Stimulated activated CD8-positive, alpha-beta memory T cell treated with anti-CD3 and anti-CD28 coated beads, Interleukin-12 subunit alpha, Interleukin-12 subunit beta, amount 100 ng/mL, for 4 hours (primary cell): Measurements from ENCODE around the gene SERPINA12.
A peak's percentile ranks its signal among the peaks of the same experiment; 100 is the strongest.
"Not testable (repeated sequence)": the region's sequence is repeated elsewhere in the genome, so short reads cannot be mapped to it uniquely, and the experiment has no call there.

Experiments used
- DNase-seq: peaks from one replicate; pipeline ENCODE4 v3.0.0-alpha.2; 2020; ENCODE audit warnings: low read depth

Gene SERPINA12

GRCh38 chr14:94489336-94489735 lies 19.9 kb downstream of the SERPINA12 start:
- no peak for DNase-seq

GRCh38 chr14:94486883-94487282 lies 22.4 kb downstream of the SERPINA12 start:
- no peak for DNase-seq

GRCh38 chr14:94485944-94486841 lies 23.1 kb downstream of the SERPINA12 start:
- peak; percentile 3 for DNase-seq

- DNase-seq, result no peak
Measured at GRCh38 chr14:94484481-94484880, 24.8 kb downstream of the SERPINA12 start.

- DNase-seq, result no peak
Measured at GRCh38 chr14:94483729-94484275, 25.5 kb downstream of the SERPINA12 start.

GRCh38 chr14:94483071-94483451 lies 26.2 kb downstream of the SERPINA12 start:
- DNase-seq, result no peak

- DNase-seq, result not testable (repeated sequence)
Measured at GRCh38 chr14:94482132-94483070, 26.9 kb downstream of the SERPINA12 start.

GRCh38 chr14:94481468-94482131 lies 27.7 kb downstream of the SERPINA12 start:
- DNase-seq, result no peak

- no peak for DNase-seq
Measured at GRCh38 chr14:94480809-94481208, 28.5 kb downstream of the SERPINA12 start.

GRCh38 chr14:94478420-94478819 lies 30.8 kb downstream of the SERPINA12 start:
- DNase-seq, result no peak

- DNase-seq, result no peak
Measured at GRCh38 chr14:94476023-94476422, 33.2 kb downstream of the SERPINA12 start, which contains the start of gene SERPINA9. Gene SERPINA9 (minus strand): TSS chr14:94476197. CDS start chr14:94469840, 6,357 bp downstream.

GRCh38 chr14:94474581-94475031 lies 34.7 kb downstream of the SERPINA12 start:
- DNase-seq, result no peak

GRCh38 chr14:94473666-94474410 lies 35.4 kb downstream of the SERPINA12 start:
- no peak for DNase-seq

- DNase-seq, result no peak
Measured at GRCh38 chr14:94472842-94473241, 36.4 kb downstream of the SERPINA12 start.

- no peak for DNase-seq
Measured at GRCh38 chr14:94471045-94471444, 38.2 kb downstream of the SERPINA12 start.

GRCh38 chr14:94470311-94470710 lies 39.0 kb downstream of the SERPINA12 start:
- DNase-seq, result no peak

GRCh38 chr14:94469261-94469660 lies 40.0 kb downstream of the SERPINA12 start:
- DNase-seq, result no peak

GRCh38 chr14:94467728-94468520 lies 41.3 kb downstream of the SERPINA12 start:
- DNase-seq, result no peak

GRCh38 chr14:94466706-94467370 lies 42.4 kb downstream of the SERPINA12 start:
- DNase-seq, result no peak

- no peak for DNase-seq
Measured at GRCh38 chr14:94465042-94465441, 44.2 kb downstream of the SERPINA12 start.
